ENCODE results near the gene TMEM38B.

DNA sequence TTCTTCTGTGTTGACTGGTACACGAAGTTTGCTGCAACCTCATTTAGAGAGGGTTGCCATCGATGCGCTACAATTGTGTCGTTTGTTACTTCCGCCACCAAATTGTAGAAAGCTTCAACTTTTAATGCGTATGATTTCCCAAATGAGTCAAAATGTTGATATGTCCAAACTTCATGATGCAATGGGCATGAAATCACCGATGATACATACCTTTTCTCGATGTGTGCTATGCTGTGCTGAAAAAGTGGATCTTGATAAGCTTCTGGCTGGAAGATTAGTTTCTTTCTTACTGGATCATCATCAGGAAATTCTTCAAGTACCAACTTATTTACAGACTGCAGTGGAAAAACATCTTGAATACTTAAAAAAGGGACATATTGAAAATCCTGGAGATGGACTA lies 65.7 kb downstream of the TMEM38B start:
- TF ChIP-seq POLR2A (IDR thresholded peaks at IDR 0.05) (no peak), EP300 (IDR thresholded peaks at IDR 0.05) (no peak)
- TF ChIP-seq, protein P1, sequence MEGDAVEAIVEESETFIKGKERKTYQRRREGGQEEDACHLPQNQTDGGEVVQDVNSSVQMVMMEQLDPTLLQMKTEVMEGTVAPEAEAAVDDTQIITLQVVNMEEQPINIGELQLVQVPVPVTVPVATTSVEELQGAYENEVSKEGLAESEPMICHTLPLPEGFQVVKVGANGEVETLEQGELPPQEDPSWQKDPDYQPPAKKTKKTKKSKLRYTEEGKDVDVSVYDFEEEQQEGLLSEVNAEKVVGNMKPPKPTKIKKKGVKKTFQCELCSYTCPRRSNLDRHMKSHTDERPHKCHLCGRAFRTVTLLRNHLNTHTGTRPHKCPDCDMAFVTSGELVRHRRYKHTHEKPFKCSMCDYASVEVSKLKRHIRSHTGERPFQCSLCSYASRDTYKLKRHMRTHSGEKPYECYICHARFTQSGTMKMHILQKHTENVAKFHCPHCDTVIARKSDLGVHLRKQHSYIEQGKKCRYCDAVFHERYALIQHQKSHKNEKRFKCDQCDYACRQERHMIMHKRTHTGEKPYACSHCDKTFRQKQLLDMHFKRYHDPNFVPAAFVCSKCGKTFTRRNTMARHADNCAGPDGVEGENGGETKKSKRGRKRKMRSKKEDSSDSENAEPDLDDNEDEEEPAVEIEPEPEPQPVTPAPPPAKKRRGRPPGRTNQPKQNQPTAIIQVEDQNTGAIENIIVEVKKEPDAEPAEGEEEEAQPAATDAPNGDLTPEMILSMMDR (IDR thresholded peaks at IDR 0.05) = no peak
